Measurements from ENCODE around the gene CYP3A5.
"Not testable (repeated sequence)": the region's sequence is repeated elsewhere in the genome, so short reads cannot be mapped to it uniquely, and the experiment has no call there.

The CYP3A5 gene

GRCh38 chr7:99685871-99686608 lies 6.2 kb upstream of the CYP3A5 start:
- H3K4me3 ChIP-seq (ENCODE audit: low read depth, low read length), result not testable (repeated sequence)

DNA sequence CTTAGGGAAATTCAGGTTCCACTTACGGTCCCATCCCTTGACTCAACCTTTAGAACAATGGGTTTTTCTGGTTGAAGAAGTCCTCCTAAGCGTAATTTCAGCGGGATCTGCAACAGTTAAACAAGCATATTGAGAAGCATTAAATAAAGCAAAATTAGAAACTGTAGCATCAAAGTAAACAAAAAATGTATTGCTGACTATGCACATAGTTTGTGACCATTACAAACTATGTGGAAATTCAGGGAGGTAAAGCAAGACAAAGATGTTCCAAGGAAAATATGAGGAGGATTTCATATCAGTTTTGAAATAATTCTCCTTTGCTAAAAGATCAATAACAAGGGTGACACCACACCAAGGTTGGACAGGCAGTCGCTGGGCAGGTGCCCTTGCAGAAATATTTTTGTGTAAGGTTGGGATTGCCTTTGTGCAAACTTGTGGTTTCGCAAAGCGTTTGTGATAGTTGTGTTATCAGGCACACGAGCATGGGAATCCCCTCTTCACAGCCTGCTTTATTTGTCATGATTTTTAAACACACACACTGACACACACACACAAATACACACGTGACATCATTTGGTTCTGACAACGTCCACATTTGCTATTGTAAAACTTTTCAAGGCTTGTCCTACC lies 5.4 kb upstream of the CYP3A5 start:
- H3K4me3 ChIP-seq (ENCODE audit: low read depth, low read length), result no peak overlapping the region

GRCh38 chr7:99679032-99679399 lies 780 bp downstream of the CYP3A5 start:
- no peak overlapping the region for H3K4me3 ChIP-seq (ENCODE audit: low read depth, low read length)

GRCh38 chr7:99677648-99678045 lies 2.1 kb downstream of the CYP3A5 start:
- no peak overlapping the region for H3K4me3 ChIP-seq (ENCODE audit: low read depth, low read length)

- H3K4me3 ChIP-seq (ENCODE audit: low read depth, low read length), result no peak overlapping the region
Observed at GRCh38 chr7:99677013-99677647, 2.7 kb downstream of the CYP3A5 start.

- no peak overlapping the region for H3K4me3 ChIP-seq (ENCODE audit: low read depth, low read length)
Observed at GRCh38 chr7:99674995-99675742, 4.6 kb downstream of the CYP3A5 start.

- H3K4me3 ChIP-seq (ENCODE audit: low read depth, low read length), result no peak overlapping the region
Observed at GRCh38 chr7:99672573-99672972, 7.2 kb downstream of the CYP3A5 start.

DNA sequence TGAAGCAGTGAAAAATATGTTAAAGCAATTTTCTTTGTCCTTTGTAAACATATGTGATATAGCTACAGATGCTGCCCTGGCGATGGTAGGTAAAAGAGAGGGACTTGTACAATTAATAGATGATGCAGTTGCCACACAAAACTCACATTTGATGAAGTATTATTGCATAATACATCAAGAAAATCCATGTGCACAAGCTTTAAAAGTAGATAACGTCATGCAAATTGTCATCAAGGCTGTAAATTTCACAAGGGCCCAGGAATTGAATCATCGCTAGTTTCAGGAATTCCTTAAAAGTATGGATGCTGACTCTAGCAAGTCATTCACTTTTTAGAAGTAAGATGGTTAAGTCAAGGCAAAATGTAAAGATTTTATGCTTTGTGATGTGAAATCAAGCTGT lies 10.0 kb downstream of the CYP3A5 start:
- H3K4me3 ChIP-seq (ENCODE audit: low read depth, low read length), result no peak overlapping the region

DNA sequence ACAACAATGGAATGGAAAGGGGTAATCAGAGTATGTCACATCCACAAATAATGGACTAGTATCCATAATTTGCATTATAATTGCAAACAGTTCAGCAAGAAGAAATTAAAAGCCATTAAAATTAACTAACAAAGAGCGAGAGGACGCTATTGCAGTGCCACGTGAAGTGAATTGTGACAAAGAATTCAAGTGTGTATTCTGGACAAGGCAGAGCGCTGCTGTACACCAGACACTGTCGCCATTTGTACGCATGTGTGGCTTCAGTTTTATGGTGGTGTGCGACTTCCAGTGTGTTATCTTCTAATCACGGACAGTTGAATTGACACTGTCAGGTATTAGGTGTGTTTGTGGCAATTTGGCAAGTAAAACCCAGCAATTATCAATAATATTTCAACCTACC lies 11.3 kb downstream of the CYP3A5 start:
- no peak overlapping the region for H3K4me3 ChIP-seq (ENCODE audit: low read depth, low read length)

DNA sequence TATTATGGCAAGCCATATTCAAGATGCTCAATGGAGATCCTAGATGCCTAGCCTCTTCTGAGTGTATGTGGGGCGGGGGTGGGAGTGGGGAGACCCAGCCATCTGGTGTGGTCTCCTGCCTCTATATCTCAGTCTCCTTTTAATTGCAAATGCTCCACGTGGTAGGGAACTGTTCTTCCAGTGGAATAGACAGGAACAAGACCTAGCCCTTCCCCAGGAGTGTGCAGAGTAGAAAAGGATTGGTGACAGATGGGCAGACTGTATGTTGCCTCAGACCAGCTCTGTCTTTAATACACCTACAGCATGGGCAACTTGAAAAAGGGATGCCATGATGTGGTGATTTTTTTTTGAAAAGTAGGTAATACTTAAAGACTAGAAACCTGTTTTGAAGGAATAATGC lies 12.6 kb downstream of the CYP3A5 start:
- no peak overlapping the region for H3K4me3 ChIP-seq (ENCODE audit: low read depth, low read length)

DNA sequence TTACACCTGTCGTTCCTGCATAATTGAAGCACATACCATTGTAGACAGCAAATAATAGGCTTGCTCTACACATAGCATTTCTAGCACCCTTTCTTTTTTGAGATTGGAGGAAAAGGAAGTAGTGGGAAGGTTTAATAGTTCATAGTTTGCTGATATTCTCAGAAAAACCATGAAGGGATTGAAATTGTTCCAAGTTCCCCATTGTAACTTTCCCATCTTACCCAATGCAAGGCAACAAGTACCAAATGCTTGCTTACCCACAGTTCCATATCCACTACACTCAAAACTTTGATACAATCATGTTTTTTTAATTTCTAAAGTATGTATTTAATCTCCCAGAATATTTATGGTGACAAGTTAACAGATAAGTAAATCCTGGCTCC lies 13.8 kb downstream of the CYP3A5 start:
- no peak overlapping the region for H3K4me3 ChIP-seq (ENCODE audit: low read depth, low read length)

- no peak overlapping the region for H3K4me3 ChIP-seq (ENCODE audit: low read depth, low read length)
Observed at GRCh38 chr7:99665312-99666012, 14.3 kb downstream of the CYP3A5 start.

DNA sequence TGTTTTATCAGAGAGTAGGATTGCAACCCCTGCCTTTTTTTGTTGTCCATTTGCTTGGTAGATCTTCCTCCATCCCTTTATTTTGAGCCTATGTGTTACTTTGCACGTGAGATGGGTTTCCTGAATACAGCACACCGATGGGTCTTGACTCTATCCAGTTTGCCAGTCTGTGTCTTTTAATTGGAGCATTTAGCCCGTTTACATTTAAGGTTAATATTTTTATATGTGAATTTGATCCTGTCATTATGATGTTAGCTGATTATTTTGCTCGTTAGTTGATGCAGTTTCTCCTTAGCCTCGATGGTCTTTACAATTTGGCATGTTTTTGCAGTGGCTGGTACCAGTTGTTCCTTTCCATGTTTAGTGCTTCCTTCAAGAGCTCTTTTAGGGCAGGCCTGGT lies 21.9 kb downstream of the CYP3A5 start:
- H3K4me3 ChIP-seq (ENCODE audit: low read depth, low read length), result not testable (repeated sequence)

GRCh38 chr7:99654626-99655025 lies 25.2 kb downstream of the CYP3A5 start:
- not testable (repeated sequence) for H3K4me3 ChIP-seq (ENCODE audit: low read depth, low read length)

GRCh38 chr7:99653754-99654153 lies 26.0 kb downstream of the CYP3A5 start:
- no peak overlapping the region for H3K4me3 ChIP-seq (ENCODE audit: low read depth, low read length)

DNA sequence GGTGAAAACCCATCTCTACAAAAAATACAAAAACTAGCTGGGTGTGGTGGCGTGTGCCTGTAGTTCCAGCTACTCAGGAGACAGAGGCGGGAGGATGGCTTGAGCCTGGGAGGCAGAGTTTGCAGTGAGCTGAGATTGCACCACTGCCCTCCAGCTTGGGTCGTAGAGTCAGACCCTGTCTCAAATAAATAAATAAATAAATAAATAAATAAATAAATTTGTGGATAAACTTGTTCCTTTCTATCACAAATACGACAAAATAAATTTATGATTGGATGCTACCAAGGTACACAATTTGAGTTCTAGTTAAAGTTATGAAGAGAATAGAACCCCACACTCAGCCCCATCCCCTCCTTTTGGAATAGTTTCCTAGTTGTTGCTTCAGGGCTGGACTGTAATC lies 26.5 kb downstream of the CYP3A5 start:
- H3K4me3 ChIP-seq (ENCODE audit: low read depth, low read length), result not testable (repeated sequence)

- H3K4me3 ChIP-seq (ENCODE audit: low read depth, low read length), result no peak overlapping the region
Observed at GRCh38 chr7:99652671-99653070, 27.1 kb downstream of the CYP3A5 start.

DNA sequence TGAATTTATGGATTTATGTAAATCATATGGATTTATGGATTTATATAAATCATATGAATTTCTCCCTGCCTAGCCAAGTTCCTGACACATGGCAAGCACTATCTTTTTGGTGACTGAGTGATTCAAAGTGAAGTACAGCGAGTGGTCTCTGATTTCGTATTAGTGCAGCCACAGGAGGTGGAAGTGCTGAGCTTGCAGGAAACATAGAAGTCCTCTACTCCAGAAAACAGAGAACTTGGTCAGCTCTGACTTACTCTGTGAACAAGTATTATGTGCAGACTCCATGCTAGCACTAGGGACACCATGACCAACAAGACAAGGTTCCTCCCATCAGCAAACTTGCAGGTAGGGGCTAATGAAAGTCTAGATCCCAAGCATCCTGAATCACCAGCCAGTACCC lies 28.5 kb downstream of the CYP3A5 start:
- no peak overlapping the region for H3K4me3 ChIP-seq (ENCODE audit: low read depth, low read length)

DNA sequence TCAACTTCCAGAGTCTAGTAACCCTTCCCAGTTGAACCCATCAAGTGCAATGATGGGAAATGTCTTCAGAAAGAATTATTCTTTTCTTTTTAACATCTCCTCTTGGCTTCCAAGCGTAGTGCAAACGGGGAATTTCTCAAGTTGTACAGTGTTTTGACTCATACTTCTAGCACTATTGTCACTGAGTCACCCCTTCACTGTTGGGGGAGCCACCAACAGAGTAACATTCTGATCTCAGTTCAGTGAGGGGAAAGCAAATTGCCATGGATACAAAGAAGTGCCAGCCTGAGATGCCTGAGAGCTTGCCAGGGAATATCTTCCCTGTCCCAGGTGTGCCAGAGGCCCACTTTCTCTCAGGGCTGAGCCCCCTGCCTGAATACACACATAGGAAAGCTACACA lies 31.0 kb downstream of the CYP3A5 start:
- no peak overlapping the region for H3K4me3 ChIP-seq (ENCODE audit: low read depth, low read length)

- no peak overlapping the region for H3K4me3 ChIP-seq (ENCODE audit: low read depth, low read length)
Observed at GRCh38 chr7:99645590-99645989, 34.2 kb downstream of the CYP3A5 start.

DNA sequence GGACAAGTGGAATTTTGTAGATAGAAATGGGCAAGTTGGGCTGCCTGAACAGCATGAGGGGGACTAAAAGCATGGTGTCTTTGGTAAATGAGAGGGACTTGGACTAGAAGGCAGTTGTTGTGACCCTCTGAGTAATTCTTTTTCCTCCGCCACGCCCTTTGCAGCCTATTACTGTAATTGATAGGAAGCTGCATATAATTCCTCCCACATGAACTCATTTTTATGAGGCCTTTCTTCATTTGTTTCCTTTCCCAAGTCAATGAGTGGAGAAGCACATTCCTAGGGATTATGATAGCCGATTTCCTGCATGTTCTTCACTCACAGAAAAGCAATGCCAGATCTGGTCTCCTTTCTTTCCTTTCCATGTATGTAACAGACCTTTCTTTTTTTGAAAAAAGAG lies 35.4 kb downstream of the CYP3A5 start:
- H3K4me3 ChIP-seq (ENCODE audit: low read depth, low read length), result no peak overlapping the region
